C4-2B (cell line): Measurements from ENCODE around the gene DHRS12.

Experiments used
- H3K27ac ChIP-seq: fragments of 450-650 bp; 2 replicates; pipeline ENCODE4 v1.5.1; 2017
- ZFX ChIP-seq: fragments of 450-650 bp; IDR thresholded peaks from 2 replicates; pipeline ENCODE4 v1.6.1; 2017
- TF ChIP-seq, protein P1 (sequence below): fragments of 450-650 bp; conservative IDR thresholded peaks from 2 replicates; pipeline ENCODE4 v1.5.1; 2017; ENCODE audit warnings: mild to moderate bottlenecking

The DHRS12 gene

DNA sequence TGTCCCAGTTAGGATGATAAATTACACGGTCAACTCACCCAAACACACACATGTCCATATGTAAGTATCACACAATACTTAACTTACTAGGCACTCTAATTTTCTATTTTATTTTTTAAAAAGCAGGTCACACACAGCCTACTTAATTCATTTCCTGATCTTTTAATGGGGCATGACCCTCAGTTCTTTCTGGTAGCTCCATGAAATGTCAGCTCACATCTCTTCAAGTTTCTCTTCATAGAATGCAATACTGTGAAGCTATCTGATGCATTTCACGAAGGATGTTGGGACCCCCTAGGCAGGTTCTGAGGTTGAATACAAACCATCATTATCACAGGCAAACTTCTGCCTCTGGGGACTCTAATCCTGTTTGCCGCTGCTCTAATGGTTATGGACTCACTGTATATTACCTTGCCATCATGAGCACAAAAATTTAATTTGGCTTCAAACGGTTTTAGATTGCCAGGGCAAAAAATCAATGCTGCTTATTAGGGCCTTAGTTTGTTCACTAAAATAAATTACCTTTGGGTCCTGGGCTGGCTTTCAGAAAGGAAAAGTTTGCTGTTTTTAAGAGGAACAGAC is 16.1 kb upstream of the DHRS12 start:
- no peak for TF ChIP-seq ZFX
- TF ChIP-seq, protein P1, sequence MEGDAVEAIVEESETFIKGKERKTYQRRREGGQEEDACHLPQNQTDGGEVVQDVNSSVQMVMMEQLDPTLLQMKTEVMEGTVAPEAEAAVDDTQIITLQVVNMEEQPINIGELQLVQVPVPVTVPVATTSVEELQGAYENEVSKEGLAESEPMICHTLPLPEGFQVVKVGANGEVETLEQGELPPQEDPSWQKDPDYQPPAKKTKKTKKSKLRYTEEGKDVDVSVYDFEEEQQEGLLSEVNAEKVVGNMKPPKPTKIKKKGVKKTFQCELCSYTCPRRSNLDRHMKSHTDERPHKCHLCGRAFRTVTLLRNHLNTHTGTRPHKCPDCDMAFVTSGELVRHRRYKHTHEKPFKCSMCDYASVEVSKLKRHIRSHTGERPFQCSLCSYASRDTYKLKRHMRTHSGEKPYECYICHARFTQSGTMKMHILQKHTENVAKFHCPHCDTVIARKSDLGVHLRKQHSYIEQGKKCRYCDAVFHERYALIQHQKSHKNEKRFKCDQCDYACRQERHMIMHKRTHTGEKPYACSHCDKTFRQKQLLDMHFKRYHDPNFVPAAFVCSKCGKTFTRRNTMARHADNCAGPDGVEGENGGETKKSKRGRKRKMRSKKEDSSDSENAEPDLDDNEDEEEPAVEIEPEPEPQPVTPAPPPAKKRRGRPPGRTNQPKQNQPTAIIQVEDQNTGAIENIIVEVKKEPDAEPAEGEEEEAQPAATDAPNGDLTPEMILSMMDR: no peak

GRCh38 chr13:51819544-51819943 is 15.6 kb upstream of the DHRS12 start:
- TF ChIP-seq, protein P1: no peak
- TF ChIP-seq ZFX: no peak
- no peak overlapping the region for H3K27ac ChIP-seq

More for the DNA sequence above, 16.1 kb upstream of the DHRS12 start:
- no peak overlapping the region for H3K27ac ChIP-seq

DNA sequence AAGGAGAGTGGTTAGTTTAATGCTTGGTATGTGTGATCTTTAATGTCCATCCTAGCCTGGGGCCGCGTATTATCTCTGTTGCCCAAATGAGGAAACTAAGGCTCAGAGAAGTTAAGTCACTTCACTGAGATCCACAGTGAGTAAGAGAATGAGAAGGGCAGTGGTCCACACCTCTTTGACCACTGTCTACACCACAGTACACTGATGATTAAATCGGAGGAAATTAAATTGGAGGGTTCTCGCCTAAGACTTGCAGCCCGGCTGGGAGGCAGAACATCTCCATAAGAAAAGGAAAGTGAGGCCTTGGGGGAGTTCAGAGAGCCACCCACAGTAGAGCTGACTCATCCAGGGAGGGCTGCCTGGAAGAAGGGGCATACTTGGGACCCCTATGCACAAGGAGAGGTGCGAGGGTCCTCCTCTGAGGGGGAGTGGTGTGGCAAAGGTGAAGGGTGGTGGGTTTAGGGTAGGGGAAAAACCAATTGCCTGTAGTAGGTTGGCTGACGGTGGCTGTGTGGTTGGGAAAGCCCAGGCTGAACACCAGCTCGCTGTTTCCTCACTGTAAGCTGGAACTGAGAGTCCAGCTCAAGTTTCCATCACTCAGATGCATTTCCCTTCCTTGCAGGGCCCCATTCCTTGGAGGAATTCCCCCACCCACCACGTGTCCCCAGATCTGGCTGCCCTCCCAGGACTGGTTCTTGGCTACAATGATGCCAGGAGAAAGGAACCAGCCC is 15.0 kb upstream of the DHRS12 start:
- TF ChIP-seq ZFX: no peak
- TF ChIP-seq, protein P1: no peak
- H3K27ac ChIP-seq: no peak overlapping the region

- TF ChIP-seq, protein P1: no peak
- TF ChIP-seq ZFX: no peak
- H3K27ac ChIP-seq: no peak overlapping the region
These were observed 14.3 kb upstream of the DHRS12 start for GRCh38 chr13:51818276-51818675.

DNA sequence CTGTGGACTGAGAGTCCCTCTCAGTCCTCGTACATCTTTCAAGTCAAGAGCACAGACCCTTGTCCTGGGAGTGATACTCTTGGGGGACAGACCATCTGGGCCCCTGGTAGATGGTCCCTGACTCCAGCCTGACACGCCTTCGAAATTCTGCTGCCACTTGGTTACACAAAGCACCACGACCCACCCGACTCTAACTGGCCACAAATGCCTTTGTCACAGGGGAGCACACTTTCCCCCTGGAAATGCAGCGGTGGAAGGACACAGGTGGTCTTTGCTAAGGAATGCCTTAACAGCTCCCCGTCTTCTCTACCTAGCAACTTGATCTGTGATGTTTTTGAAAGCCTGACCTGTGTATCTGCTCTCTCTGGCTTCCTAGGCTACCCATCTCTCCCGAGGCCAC is 13.8 kb upstream of the DHRS12 start:
- H3K27ac ChIP-seq: no peak overlapping the region
- no peak for TF ChIP-seq ZFX
- TF ChIP-seq, protein P1: no peak

- H3K27ac ChIP-seq: no peak overlapping the region
- TF ChIP-seq, protein P1: no peak
- no peak for TF ChIP-seq ZFX
These were observed 12.8 kb upstream of the DHRS12 start for GRCh38 chr13:51816604-51817249.

DNA sequence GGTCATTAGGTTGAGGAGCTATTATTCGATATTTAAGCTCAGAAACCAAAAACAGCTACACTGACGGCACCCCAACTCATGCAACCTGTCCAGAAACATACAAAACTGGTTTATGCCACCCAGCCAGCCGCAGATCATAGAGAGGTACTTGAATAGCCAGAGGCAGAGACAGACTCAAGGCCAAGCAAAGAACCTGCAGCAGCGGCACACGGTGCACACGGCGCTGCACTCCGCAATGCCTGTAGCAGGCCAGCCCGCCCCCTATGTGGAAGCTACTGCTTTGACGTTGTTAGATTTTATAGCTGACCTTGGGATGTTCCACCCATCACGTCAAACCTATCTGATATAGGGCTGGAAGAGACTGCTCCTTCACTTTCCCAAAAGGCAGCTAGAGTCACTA is 11.9 kb upstream of the DHRS12 start:
- no peak overlapping the region for H3K27ac ChIP-seq
- TF ChIP-seq, protein P1: no peak
- TF ChIP-seq ZFX: no peak
